HG02943 (cell line): Measurements from ENCODE around the gene KLF7.

Source experiments
- ATAC-seq: cut with Tn5 transposase; IDR thresholded peaks from one replicate; pipeline ENCODE4 v1.9.1; 2021; ENCODE audit warnings: mild to moderate bottlenecking, low read depth, moderate library complexity; ENCODE audit not compliant: unreplicated experiment

KLF7 gene

DNA sequence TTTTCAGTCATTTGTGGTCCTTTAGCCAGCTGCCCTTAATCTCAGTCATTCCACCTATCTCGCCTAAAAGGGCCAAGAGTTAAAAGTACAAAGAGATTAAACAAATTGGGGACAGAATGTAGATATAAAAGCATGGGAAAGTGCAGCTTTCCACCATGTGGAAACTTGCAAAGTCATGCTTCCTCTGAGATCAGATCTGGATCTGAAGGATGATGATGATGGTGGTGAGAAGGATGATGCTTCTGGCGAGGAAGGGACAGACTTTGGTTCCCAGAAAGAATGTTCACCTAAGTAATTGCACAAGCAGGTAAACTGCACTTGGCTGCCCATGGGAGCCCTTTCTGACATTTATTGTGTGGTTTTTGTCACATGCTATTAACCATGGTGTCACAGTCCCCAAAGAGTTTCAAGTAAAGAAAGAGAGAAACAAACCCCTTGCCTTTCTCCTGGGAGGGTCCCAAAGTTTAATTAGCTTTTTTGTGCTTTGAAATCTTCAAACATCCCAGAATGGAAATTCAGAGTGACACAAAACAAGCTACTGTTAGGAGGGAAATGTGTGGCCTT lies 34.7 kb downstream of the KLF7 start:
- ATAC-seq: no peak

DNA sequence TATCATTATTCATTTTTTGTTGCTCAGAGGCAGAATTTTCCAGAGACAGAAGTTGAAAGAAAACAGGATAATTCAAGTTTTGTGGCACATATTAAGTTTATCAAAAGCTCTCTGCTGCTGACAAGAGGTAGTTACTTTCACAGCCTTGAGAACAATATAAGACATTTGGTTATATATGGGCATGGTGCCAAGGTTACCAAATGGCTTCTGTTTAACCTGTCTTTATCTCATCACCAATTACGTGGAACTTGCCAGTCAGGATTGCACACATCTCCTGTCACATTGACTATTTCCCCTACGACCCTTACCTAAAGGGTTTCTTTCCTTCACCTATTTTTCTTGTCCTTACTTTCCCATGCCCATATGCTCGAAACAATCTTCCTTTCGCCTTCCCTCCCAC lies 35.9 kb downstream of the KLF7 start:
- no peak for ATAC-seq

DNA sequence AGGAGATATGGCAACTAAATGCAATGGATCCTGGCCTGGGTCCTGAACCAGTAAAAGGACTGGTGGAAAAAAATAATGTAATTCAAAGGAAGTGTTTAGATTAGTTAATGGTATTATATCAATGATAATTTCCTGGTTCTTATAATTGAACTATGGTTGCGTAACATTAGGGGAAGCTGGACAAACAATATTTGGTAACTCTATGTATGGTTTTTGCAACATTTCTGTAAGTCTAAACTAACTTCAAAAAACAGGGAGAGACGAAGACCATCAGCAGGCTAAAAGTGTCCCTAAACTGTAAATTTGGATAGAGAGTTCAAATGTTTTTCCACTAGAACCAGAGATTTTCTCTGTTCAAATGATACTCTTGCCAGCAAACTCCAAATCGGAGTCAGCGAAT lies 36.9 kb downstream of the KLF7 start:
- no peak for ATAC-seq

DNA sequence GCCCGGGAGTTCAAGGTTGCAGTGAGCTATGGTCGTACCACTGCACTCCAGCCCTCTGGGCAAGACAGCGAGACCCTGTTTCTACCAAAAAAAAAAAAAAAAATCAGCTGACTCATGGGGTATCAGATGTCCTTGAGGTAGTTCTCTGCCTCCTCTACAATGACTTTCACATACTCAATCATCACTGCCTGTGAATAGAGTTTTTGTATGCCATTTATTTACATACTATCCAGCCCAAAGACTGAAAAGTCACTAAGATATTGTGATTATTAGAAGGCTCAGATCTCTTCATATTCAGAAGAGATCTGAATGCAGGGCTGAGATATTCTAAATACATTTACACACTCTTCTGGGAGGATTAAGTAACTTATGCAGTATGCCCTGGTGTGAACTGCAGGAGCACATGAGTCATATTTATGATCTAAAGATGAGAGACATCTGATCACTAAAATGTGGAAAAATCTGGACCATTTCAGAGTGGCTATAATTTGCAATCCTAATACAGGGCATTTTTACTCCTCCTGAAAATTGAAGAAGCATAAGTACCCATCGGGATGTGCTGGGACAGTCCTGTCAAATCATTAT lies 38.9 kb downstream of the KLF7 start:
- no peak for ATAC-seq

DNA sequence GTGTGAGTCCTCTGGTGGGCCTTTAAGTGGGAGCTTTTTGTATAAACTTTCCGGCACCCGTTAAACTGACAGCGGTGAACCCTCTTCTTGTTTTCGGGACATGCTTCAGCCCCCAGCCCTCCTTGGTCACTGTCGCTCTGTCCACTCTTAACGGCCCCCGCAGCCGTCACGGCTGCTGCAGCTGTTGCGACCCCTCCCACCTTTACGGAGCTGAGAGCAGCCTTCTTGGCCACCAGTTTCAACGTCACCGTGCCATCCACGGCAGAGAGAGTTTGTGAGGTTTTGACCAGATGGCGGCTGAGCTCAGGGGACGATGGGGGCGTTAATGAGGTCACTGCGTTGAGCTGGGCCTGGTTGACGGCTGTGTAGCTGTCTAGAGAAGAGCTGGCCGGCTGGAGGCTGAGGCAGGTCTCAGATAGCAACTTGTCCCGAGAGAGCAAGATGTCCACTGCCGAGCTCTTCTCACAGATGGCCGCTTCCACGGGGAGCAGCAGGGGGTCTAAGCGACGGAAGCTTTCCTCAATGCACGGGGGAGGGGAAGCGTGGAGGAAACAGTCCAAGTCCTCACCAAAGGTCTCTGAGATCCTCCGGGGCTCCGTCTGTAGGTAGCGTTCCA lies 41.9 kb downstream of the KLF7 start:
- ATAC-seq: no peak

DNA sequence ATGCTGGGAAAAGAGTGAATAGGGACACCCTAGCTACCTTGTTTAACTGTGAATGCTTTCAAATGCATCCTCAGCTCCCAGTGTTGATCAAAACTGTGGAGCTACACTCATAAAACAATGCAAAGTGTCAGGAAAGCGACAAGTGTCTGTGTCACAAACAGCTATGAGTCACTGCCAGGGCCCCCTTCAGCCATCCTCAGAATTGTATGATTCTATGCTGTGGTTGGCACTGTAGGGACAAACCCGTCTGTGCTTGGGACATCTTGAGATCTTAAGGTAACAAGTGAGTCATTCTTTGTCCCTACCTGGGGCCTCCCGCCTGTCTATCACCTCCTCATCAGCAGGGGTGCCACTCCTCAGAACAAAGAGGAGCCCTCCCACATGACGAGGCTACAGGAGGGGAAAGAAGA lies 42.4 kb downstream of the KLF7 start:
- ATAC-seq: no peak

DNA sequence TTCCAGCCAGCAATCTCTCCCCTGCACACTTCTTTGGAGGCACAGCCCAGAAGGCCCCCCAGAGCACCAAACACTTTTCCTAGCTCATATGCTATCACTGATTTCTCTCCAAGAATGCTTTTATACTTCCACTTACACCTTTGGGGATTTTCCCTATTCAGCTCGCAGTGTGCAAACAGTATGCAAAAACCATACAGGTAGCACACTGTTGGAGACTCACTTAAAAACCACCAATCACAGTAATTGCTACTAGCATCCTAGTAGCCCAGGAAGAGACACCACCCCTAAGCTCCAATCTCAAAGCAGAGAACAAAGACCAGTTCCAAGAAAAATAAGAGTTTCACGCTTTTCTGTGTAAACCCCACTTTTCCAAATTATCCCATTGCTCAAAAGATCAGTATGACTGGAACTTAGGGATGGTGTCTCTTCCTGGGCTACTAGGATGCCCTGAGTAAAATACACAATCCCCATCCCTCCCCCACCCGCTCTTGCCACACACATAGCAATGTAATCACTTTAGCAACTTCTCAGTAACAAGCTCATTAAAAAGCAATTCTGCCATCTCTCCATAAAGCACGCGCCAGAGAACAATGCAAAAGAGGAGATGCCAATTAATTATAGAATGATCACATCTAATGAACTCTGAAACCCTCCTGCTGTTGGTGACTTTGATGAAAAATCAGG lies 43.0 kb downstream of the KLF7 start:
- ATAC-seq: no peak

DNA sequence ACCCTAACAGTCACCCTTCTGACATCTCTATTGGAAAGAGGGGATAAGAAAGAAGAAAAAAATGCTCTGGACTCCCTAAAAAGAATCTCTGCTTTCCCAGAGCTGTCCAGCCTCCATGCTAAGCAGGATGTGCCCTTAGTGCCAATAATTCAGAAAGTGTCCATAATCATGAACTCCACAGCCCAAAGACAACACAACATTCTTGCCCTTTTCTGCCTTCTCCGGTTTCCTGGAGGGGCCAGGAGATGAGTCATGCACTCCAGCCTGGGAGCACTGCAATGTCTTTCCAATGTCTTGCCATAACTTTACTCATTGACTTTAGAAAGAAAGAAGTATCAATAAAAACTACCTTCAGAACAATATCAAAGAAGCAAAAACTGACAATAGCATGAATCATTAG lies 44.0 kb downstream of the KLF7 start:
- ATAC-seq: no peak

DNA sequence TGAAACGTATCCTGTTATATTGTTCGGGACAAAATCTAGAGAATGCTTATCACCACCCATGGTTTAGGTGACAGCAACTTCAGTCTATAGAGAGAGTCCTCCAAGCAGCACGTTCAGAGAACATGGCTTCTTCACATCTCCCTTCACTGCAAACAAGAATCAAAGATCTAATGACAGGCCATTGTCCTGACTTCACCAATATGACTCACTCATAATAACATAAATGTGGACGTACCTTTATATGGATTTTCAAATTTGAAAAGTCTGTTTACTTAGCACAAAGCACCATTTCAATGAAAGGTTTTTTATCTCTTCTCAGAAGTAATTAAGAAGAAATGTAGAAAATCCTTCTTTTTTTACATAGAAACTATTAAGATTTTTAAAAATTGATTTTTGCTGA lies 46.7 kb downstream of the KLF7 start:
- ATAC-seq: no peak

DNA sequence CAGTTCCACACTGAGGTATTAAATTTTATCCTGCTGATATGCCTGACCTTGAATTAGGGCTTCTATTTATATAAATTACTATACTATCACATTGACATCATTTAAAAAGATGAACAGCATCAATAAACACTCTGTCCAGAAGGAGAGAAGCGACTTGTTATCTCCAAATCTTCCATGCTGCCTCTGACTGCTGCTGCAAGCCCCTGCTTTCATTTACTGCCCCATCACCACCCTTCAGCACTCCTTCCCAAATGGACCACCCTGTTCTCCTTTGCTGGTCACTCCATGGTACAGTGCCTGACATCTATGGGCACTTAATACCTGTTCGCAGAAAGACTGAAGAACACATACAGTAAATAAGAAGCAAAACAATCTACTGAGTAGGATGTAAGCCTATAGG lies 48.1 kb downstream of the KLF7 start:
- ATAC-seq: no peak

DNA sequence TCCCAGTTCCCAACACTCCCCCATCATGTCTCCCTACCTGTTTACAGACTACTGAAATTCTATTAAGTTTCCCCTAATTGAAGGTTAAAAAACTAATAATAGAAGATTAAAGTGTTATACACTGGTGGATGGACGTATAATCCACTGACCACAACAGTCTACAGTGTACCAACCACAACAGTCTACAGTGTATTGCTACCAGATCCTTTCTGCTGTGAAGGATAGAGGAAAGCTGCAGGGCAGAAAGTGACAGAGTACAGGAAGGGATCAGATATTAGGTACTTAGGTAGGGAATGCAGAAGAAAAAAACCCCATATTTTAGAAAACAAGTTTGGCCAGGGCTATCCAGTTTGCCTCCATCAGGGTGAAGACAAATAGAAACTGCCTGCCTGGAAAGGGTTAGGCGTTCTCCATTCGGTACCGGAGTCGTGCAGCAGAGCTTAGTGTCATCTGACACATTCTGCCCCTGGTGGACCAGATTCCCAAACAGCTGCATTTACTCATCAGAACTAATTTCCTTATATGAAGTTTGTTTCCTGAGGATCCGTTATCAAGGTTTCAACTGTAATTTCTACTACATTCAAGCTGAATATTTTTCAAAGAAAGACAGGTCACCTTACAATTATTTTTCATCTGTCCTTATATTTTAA lies 49.9 kb downstream of the KLF7 start:
- ATAC-seq: no peak

DNA sequence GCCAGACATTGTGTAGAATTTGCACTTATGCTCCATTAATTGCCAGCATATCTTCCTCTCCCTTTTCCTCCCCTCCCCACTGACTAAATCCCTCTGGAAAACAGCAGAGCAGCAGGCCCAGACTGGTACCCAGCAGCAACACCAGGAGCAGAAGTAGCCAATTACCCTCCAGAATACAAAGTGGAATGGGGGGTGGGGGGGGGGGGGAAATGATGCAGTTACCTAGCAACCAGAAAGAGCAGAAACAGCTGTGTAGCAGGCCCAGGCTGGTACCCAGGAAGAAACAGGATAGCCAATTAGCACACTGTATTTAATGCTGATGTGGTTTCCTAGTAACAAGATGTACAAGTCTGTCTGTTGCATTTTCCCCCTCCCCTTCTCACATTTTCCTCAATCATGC lies 52.3 kb downstream of the KLF7 start:
- ATAC-seq: no peak

DNA sequence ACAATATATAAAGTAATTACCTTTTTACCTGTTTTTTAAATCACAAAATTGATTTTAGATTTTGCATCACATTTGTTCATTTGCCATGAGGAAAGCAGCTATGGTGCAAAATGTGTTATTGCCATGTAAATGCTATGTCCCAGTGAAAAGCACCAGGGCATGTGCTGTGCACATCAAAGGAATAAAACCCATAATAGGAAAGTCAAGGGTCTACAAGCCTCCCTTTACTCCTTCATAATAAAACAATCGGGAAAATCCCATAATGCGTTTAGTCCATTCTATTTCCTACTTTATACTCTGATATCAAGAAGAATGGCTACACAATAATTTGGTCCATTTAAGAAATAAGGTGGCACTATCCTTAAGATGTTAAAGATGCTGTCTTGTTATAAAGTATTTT lies 53.0 kb downstream of the KLF7 start:
- ATAC-seq: no peak

DNA sequence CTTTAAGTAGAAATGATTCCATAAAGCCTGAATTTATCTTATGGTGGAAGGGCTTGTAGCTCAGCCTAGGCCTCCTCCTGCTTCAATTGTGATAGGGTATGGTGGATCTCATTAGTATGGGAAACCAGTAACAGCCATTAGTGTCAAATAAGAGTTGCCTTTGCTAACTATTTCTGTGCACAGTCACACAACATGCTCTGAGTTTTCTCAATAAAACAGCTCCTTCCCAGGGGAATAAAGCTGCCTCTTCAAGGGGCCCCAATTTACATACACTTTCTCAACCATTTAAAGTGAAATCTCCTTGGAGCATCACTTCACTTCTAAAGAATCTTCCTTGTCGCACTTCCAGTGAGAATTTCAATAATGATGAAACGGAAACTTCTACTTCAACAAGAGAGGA lies 53.4 kb downstream of the KLF7 start:
- no peak for ATAC-seq

DNA sequence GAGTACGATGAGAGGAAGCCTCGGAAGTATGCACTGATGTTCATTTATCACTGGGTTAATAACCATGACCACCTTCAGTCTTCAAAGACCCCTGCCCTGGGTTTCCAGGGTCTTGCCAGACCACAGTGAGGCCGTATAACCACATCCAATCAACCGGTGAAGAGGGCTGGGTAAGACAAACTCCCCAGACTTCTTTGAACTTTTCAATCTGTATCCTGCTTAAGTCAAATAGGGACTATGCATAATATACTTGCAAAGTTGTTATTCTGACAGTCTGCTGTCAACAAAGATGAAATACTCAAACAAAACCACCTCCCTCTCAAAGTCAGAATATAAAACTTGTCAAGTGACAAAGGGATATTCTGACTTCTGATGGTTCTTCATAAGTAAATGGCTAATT lies 54.0 kb downstream of the KLF7 start:
- no peak for ATAC-seq

DNA sequence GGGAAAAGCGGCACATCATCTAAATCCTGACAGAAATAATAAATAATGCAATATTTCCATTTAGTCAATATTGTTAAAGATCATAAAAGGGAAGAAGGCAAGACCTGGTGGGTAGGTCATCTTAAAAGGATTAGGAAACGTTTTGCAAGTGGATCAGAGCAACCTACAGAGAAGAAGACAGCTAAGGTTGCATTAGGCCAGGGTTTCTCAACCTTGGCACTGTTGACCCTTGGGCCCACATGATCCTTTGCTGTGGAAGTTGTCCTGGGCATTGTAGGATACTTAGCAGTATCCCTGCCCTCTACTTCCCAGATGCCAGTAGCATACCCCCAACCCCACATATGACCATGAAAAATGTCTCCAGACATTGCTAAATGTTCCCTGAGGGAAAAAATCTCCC lies 55.0 kb downstream of the KLF7 start:
- ATAC-seq: no peak

DNA sequence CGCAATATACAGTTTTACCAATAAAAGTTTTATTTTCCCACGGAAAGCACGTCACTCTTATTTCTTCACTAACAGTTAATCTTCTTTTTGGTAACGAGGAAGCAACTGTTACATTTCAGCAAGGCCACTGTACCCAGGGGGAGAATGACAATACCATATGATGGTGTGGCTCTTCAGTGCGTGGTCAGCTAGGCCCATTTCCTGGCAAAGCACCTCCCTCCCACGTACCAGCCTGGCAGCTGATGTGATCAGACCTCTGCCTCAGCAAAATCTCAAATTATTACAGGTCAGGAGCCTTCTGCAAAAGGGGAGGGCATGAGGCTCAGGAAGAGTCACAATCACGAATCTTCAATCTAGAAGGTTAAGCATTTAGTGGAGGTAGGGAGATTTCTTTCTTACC lies 55.4 kb downstream of the KLF7 start:
- no peak for ATAC-seq

DNA sequence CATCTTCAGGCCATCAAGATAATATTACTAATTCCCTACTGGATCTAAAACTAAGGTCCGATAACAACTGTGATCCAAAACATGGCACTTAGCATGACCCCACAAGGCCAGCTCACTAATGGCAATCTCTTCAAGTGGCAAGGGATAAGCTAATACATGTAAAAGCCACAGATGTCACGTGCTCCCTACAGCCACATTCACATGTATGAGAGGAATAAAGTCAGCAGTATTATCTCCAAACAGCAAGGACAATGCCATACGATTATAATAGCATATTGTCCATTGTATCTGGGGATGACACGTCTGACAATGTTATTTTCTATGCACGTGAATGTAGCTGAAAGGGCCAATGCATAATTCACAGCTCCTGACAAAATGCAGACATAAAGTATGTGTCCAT lies 56.0 kb downstream of the KLF7 start:
- no peak for ATAC-seq

DNA sequence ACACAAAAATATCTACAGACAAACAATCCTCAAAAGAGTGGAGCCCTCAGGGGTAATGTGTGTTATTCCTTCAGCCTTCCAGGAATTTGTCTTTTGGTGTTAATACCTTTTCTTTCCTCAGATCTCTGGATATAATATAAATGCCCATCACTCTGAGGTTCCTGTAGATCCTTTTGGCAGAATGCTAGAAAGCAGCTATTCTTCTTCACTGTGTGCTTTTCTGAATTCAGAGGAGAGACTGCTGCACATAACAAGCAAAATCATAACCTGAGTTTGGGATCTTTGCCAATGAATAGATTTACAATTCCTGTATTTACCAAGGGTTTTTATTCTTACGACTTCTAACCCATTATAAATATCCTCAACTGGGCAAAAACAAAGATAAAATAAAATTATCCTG lies 57.3 kb downstream of the KLF7 start:
- no peak for ATAC-seq

DNA sequence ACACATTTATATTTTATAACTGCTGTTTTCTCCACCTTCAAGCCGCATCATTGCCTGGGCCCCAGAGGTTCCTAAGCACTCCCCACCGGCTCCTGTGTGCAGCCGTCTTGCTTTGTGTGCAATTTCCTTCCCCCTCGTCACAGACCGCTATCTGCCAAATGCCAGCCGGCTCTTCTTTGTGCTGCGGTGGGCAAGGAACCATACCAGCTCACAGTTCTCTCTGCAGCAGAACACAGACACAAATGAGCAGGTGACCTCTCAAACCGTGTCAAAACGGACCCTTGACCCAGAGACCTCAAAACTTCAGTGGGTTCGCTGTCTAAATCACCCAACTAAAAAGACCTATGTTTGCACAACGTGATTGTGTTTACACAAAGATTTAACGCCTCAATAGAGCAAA lies 58.2 kb downstream of the KLF7 start:
- ATAC-seq: no peak

DNA sequence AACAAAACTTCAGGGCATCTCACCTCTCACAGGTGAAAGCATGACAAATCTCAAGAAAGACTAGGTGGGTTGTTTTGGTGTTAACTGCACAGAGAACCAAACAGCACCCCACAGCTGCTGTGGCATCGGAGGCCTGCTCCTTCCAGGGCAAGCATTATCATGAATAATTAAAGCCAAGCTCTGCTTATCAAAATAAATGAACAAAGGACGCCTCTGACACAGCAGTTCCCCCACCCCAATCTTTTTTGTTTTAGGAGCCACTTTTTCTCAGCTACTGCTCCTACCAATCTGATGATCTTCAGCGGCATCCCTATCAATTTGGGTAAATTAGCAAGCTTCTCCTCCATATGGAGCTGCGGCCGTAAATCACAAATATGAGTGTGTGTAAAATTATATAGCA lies 58.6 kb downstream of the KLF7 start:
- no peak for ATAC-seq

DNA sequence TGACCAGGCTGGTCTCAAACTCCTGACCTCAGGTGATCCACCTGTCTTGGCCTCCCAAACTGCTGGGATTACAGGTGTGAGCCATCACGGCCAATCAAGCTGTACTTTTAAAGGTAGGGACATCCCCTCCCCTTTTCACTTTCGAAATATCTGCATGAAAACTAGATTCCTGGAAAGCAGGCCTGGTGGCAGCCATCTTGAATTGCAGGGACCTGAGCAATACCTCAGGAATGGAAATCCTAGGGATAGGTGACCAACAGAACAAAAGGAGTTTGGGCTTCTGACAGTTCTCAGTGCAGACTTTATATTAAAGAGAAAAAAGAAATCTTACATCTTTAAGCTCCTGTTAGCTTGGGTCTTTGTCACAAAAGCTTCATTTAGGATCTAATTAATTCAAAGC lies 62.6 kb downstream of the KLF7 start:
- ATAC-seq: no peak
